H9 (cell line): ENCODE measurements around the gene FNDC1. TPM values are rescaled to one million over a fixed set of nuclear protein-coding genes. Genes with fewer than 3 reads are reported as not detected.

Source experiments
- DNase-seq: peaks from one replicate; pipeline ENCODE4 v3.0.0-alpha.2; 2017
- H2AFZ ChIP-seq: one replicate; pipeline ENCODE4 v1.6.1; 2013; ENCODE audit warnings: mild to moderate bottlenecking, low read length, control low read depth, moderate library complexity
- H2AK5ac ChIP-seq: 2 replicates; pipeline ENCODE4 v1.6.1; 2013; ENCODE audit warnings: low read length, control low read depth, mixed read lengths; ENCODE audit not compliant: insufficient read length
- H2BK120ac ChIP-seq: one replicate; pipeline ENCODE4 v1.6.1; 2013; ENCODE audit warnings: low read depth, mild to moderate bottlenecking, low read length, control low read depth, inconsistent platforms; ENCODE audit not compliant: poor library complexity, severe bottlenecking
- H2BK12ac ChIP-seq: 2 replicates; pipeline ENCODE4 v1.6.1; 2013; ENCODE audit warnings: low read length, control low read depth, mixed read lengths, low read depth; ENCODE audit not compliant: insufficient read length
- H2BK15ac ChIP-seq: 2 replicates; pipeline ENCODE4 v1.6.1; 2013; ENCODE audit warnings: low read depth, low read length, control low read depth
- H2BK20ac ChIP-seq: one replicate; pipeline ENCODE4 v1.6.1; 2013; ENCODE audit warnings: low read depth, mild to moderate bottlenecking, low read length, control low read depth, inconsistent platforms; ENCODE audit not compliant: poor library complexity, severe bottlenecking
- H2BK5ac ChIP-seq: 2 replicates; pipeline ENCODE4 v1.6.1; 2013; ENCODE audit warnings: low read length, control low read depth, mixed read lengths; ENCODE audit not compliant: insufficient read length
- H3K14ac ChIP-seq: 2 replicates; pipeline ENCODE4 v1.6.1; 2013; ENCODE audit warnings: low read length, control low read depth; ENCODE audit not compliant: insufficient read depth
- H3K18ac ChIP-seq: 2 replicates; pipeline ENCODE4 v1.6.1; 2013; ENCODE audit warnings: low read depth, mild to moderate bottlenecking, mixed read lengths, low read length, control low read depth; ENCODE audit not compliant: insufficient read length
- H3K23ac ChIP-seq: 2 replicates; pipeline ENCODE4 v1.6.1; 2013; ENCODE audit warnings: low read length, control low read depth, mixed read lengths, low read depth; ENCODE audit not compliant: insufficient read length
- H3K23me2 ChIP-seq: 2 replicates; pipeline ENCODE4 v1.6.1; 2013; ENCODE audit warnings: low read depth, mild to moderate bottlenecking, mixed read lengths, low read length, control low read depth; ENCODE audit not compliant: insufficient read length, poor library complexity, severe bottlenecking
- H3K27ac ChIP-seq: 2 replicates; pipeline ENCODE4 v1.5.1; 2013; ENCODE audit warnings: low read length, control low read depth, mixed read lengths, low read depth; ENCODE audit not compliant: insufficient read length
- H3K27me3 ChIP-seq: 2 replicates; pipeline ENCODE4 v1.6.1; 2013; ENCODE audit warnings: low read length, control low read depth, inconsistent platforms; ENCODE audit not compliant: insufficient read depth
- H3K4ac ChIP-seq: 2 replicates; pipeline ENCODE4 v1.6.1; 2013; ENCODE audit warnings: low read depth, mild to moderate bottlenecking, control low read depth, inconsistent platforms, low read length, moderate library complexity
- H3K4me1 ChIP-seq: 2 replicates; pipeline ENCODE4 v1.6.1; 2013; ENCODE audit warnings: low read length, control low read depth, inconsistent platforms; ENCODE audit not compliant: insufficient read depth
- H3K4me2 ChIP-seq: 2 replicates; pipeline ENCODE4 v1.6.1; 2013; ENCODE audit warnings: low read length, control low read depth, mixed read lengths; ENCODE audit not compliant: insufficient read length, insufficient read depth
- H3K56ac ChIP-seq: 2 replicates; pipeline ENCODE4 v1.6.1; 2013; ENCODE audit warnings: low read depth, mild to moderate bottlenecking, mixed read lengths, low read length, control low read depth; ENCODE audit not compliant: insufficient read length
- H3K79me1 ChIP-seq: 2 replicates; pipeline ENCODE4 v1.6.1; 2013; ENCODE audit warnings: low read depth, mild to moderate bottlenecking, moderate library complexity, low read length, control low read depth, inconsistent platforms; ENCODE audit not compliant: insufficient read depth, poor library complexity, severe bottlenecking
- H3K79me2 ChIP-seq: 2 replicates; pipeline ENCODE4 v1.6.1; 2013; ENCODE audit warnings: low read length, control low read depth, inconsistent platforms; ENCODE audit not compliant: insufficient read depth
- H3K9ac ChIP-seq: 2 replicates; pipeline ENCODE4 v1.6.1; 2013; ENCODE audit warnings: low read length, control low read depth, mixed read lengths; ENCODE audit not compliant: insufficient read length; ENCODE audit errors: extremely low read depth
- H3K9me3 ChIP-seq: one replicate; pipeline ENCODE4 v1.6.1; 2013; ENCODE audit warnings: low read depth, low read length, inconsistent platforms; ENCODE audit not compliant: control insufficient read depth
- H3T11ph ChIP-seq: one replicate; pipeline ENCODE4 v1.6.1; 2013; ENCODE audit warnings: mild to moderate bottlenecking, low read length, control low read depth, inconsistent platforms
- H4K20me1 ChIP-seq: one replicate; pipeline ENCODE4 v1.6.1; 2013; ENCODE audit not compliant: control insufficient read depth, insufficient read length, insufficient read depth
- H4K5ac ChIP-seq: 2 replicates; pipeline ENCODE4 v1.6.1; 2013; ENCODE audit warnings: low read depth, mild to moderate bottlenecking, mixed read lengths, low read length, control low read depth; ENCODE audit not compliant: insufficient read length
- H4K8ac ChIP-seq: replicated peaks from 2 replicates; pipeline ENCODE4 v1.6.1; 2013; ENCODE audit warnings: low read length, control low read depth, mixed read lengths, low read depth; ENCODE audit not compliant: insufficient read length
- H4K91ac ChIP-seq: 2 replicates; pipeline ENCODE4 v1.6.1; 2013; ENCODE audit warnings: low read depth, mild to moderate bottlenecking, moderate library complexity, mixed read lengths, low read length, control low read depth; ENCODE audit not compliant: insufficient read length
- H3K27ac Mint-ChIP-seq, 3 experiments: 2 replicates in 2 of 3; 3 replicates in 1 of 3; pipeline ENCODE4 v1.8.0; 2020 to 2021; ENCODE audit warnings: mixed read lengths in 3 of 3, mild to moderate bottlenecking in 1 of 3, moderate library complexity in 1 of 3
- H3K27me3 Mint-ChIP-seq: 2 replicates; pipeline ENCODE4 v1.8.0; 2021; ENCODE audit warnings: low read depth, mild to moderate bottlenecking, moderate library complexity, mixed read lengths
- H3K36me3 Mint-ChIP-seq, 3 experiments: 2 replicates in 2 of 3; 3 replicates in 1 of 3; pipeline ENCODE4 v1.8.0; 2020 to 2021; ENCODE audit warnings: low read depth in 3 of 3, mixed read lengths in 3 of 3; ENCODE audit not compliant: insufficient read depth in 1 of 3
- H3K4me1 Mint-ChIP-seq, 2 experiments: 2 replicates each; pipeline ENCODE4 v1.8.0; 2020; ENCODE audit warnings: mixed read lengths in 2 of 2
- H3K4me3 Mint-ChIP-seq, 2 experiments: 2 replicates in 1 of 2; 3 replicates in 1 of 2; pipeline ENCODE4 v1.8.0; 2020 to 2021; ENCODE audit warnings: mild to moderate bottlenecking in 2 of 2, mixed read lengths in 2 of 2, moderate library complexity in 1 of 2
- H3K9me3 Mint-ChIP-seq, 2 experiments: 2 replicates in 1 of 2; 3 replicates in 1 of 2; pipeline ENCODE4 v1.8.0; 2020; ENCODE audit warnings: mild to moderate bottlenecking in 2 of 2, mixed read lengths in 2 of 2, moderate library complexity in 1 of 2
- CTCF ChIP-seq: fragments of 200-600 bp; sonication (generic); conservative IDR thresholded peaks from 3 replicates; pipeline ENCODE4 v1.8.0; 2021; ENCODE audit warnings: antibody characterized with exemption, mild to moderate bottlenecking
- WGBS: extraction: QIAGEN DNeasy Blood & Tissue Kit; methylation state at CpG from one replicate; pipeline ENCODE4 v1.1.7; 2013; ENCODE audit warnings: missing lambda C conversion rate, low lambda C conversion rate, mixed read lengths; ENCODE audit not compliant: insufficient read length; ENCODE audit errors: extremely low coverage; 5-methylcytosine and 5-hydroxymethylcytosine counted together
- total RNA-seq: library from RNA; stranded (reverse); gene quantifications from 2 replicates; pipeline ENCODE4 v1.2.1, GENCODE V29; 2021

FNDC1 gene
- total RNA-seq, 1 experiment from 2014 or later = 0.24 TPM

DNA sequence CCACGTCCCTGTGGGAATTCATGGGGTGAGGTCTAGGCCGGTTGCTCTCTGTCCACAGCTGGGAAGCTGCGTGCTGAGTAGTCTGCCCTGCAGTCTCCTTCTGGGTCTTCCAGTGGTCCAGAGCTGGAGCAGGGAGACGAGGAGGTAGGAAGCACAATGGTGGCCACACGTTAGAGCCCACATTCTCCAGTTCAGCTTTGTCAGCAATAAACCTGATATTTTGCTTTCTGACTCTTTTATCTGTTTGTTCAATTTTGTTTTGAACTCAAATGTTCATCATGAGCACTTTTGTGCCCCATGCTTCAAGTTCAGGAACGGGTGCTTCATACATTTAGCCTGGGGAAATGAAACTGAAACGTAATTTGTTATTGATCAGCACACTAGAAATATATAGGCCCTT, 21.3 kb downstream of the FNDC1 start:
- DNase-seq = no peak
- H3K27ac Mint-ChIP-seq = no peak overlapping the region
- no peak overlapping the region for H3K23ac ChIP-seq
- H3K36me3 Mint-ChIP-seq = peaks cover 0 to 2% (median 0%) of the 10 kb centered on the region in 3 experiments; a peak in 1 of 7 replicates
- peaks cover 11% of the 10 kb centered on the region for H3K27me3 Mint-ChIP-seq
- H3K23me2 ChIP-seq = no peaks in the 10 kb centered on the region
- no peak overlapping the region for H2AFZ ChIP-seq
- no peak overlapping the region for H3K4me2 ChIP-seq
- H3K9me3 Mint-ChIP-seq = peaks cover 8 to 37% of the 10 kb centered on the region in 2 experiments
- no peak overlapping the region for H3K4ac ChIP-seq
- H2BK20ac ChIP-seq = no peak overlapping the region
- H3K27me3 ChIP-seq = no peaks in the 10 kb centered on the region
- no peak overlapping the region for H3K27ac ChIP-seq
- H3K79me1 ChIP-seq = no peaks in the 10 kb centered on the region
- no peaks in the 10 kb centered on the region for H3K79me2 ChIP-seq
- no peak overlapping the region for H2AK5ac ChIP-seq
- H4K20me1 ChIP-seq = no peaks in the 10 kb centered on the region
- H4K91ac ChIP-seq = no peak overlapping the region
- no peak overlapping the region for H3K18ac ChIP-seq
- no peak for TF ChIP-seq CTCF
- no peaks in the 10 kb centered on the region for H3K9me3 ChIP-seq
- no peak overlapping the region for H3T11ph ChIP-seq
- H3K9ac ChIP-seq = no peak overlapping the region
- H2BK120ac ChIP-seq = no peak overlapping the region
- no peak overlapping the region for H2BK5ac ChIP-seq
- H4K5ac ChIP-seq = no peak overlapping the region
- H2BK15ac ChIP-seq = no peak overlapping the region
- H2BK12ac ChIP-seq = no peak overlapping the region
- H3K14ac ChIP-seq = no peak overlapping the region
- no peaks in the 10 kb centered on the region for H3K4me1 Mint-ChIP-seq
- no peak overlapping the region for H3K4me3 Mint-ChIP-seq
- no peak overlapping the region for H3K56ac ChIP-seq
- H3K4me1 ChIP-seq = no peaks in the 10 kb centered on the region
- H4K8ac ChIP-seq = no peak overlapping the region
- WGBS = no CpG with 5 or more reads among the region's 7 CpGs
